ENCODE measurements around the gene SPATA33.

DNA sequence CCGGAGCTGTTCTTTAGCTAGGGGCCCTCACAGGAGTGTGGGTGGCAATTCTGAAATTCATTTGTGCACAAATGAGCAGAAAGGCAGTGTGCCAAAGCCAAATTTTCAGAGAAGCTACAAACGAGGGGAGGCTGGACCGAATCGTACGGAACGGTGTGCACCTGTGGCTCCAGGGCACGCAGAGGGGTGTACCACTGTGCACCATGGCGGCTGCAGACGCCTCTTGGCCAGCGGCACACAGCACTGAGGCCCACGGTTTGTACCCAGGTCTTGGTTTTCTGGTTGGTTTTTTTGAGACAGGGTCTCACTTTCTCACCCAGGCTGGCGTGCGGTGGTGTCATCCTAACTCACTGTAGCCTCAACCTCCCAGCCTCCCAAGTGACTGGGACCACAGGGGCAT is 15.1 kb upstream of the SPATA33 start:
- TF ChIP-seq, protein P1, sequence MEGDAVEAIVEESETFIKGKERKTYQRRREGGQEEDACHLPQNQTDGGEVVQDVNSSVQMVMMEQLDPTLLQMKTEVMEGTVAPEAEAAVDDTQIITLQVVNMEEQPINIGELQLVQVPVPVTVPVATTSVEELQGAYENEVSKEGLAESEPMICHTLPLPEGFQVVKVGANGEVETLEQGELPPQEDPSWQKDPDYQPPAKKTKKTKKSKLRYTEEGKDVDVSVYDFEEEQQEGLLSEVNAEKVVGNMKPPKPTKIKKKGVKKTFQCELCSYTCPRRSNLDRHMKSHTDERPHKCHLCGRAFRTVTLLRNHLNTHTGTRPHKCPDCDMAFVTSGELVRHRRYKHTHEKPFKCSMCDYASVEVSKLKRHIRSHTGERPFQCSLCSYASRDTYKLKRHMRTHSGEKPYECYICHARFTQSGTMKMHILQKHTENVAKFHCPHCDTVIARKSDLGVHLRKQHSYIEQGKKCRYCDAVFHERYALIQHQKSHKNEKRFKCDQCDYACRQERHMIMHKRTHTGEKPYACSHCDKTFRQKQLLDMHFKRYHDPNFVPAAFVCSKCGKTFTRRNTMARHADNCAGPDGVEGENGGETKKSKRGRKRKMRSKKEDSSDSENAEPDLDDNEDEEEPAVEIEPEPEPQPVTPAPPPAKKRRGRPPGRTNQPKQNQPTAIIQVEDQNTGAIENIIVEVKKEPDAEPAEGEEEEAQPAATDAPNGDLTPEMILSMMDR (conservative IDR thresholded peaks at IDR 0.05) = no peak
- TF ChIP-seq EZH2 (IDR thresholded peaks at IDR 0.05; ENCODE audit: low read depth) = no peak

All from PC-9 (cell line).